Ramos (cell line): ENCODE data around the gene ATP11A.

Source experiments
- in situ Hi-C: fragments of 300-500 bp; cut with MboI; formaldehyde crosslinking; loops from one replicate; pipeline ENCODE4 v1.14.3; 2022; ENCODE audit warnings: low sequenced_read_pairs; ENCODE audit not compliant: unreplicated experiment

The ATP11A gene

GRCh38 chr13:112735791-112736190, 46.0 kb downstream of the ATP11A start:
- in situ Hi-C loops: no loop called here

GRCh38 chr13:112737294-112737693, 47.5 kb downstream of the ATP11A start:
- in situ Hi-C loops: no loop called here

GRCh38 chr13:112738606-112739005, 48.8 kb downstream of the ATP11A start:
- in situ Hi-C loops: no loop called here

- in situ Hi-C loops: no loop called here
These were observed 50.8 kb downstream of the ATP11A start for GRCh38 chr13:112740502-112741131.

GRCh38 chr13:112741185-112741755, 51.4 kb downstream of the ATP11A start:
- in situ Hi-C loops: no loop called here

GRCh38 chr13:112741835-112742570, 52.2 kb downstream of the ATP11A start:
- in situ Hi-C loops: no loop called here

- in situ Hi-C loops: no loop called here
These were observed 52.7 kb downstream of the ATP11A start for GRCh38 chr13:112742583-112742982.

- in situ Hi-C loops: no loop called here
These were observed 53.8 kb downstream of the ATP11A start for GRCh38 chr13:112743451-112744167.

GRCh38 chr13:112744168-112745021, 54.6 kb downstream of the ATP11A start:
- in situ Hi-C loops: no loop called here

- in situ Hi-C loops: no loop called here
These were observed 56.2 kb downstream of the ATP11A start for GRCh38 chr13:112746044-112746443.

- in situ Hi-C loops: no loop called here
These were observed 57.4 kb downstream of the ATP11A start for GRCh38 chr13:112747256-112747655.

- in situ Hi-C loops: no loop called here
These were observed 59.3 kb downstream of the ATP11A start for GRCh38 chr13:112748947-112749735.

- in situ Hi-C loops: no loop called here
These were observed 60.7 kb downstream of the ATP11A start for GRCh38 chr13:112750570-112750969.

GRCh38 chr13:112751617-112752016, 61.8 kb downstream of the ATP11A start:
- in situ Hi-C loops: no loop called here

- in situ Hi-C loops: no loop called here
These were observed 62.4 kb downstream of the ATP11A start for GRCh38 chr13:112752211-112752610.

- in situ Hi-C loops: no loop called here
These were observed 63.1 kb downstream of the ATP11A start for GRCh38 chr13:112752711-112753541.

GRCh38 chr13:112753833-112754232, 64.0 kb downstream of the ATP11A start:
- in situ Hi-C loops: no loop called here

GRCh38 chr13:112754281-112755025, 64.6 kb downstream of the ATP11A start:
- in situ Hi-C loops: no loop called here
